Stimulated activated CD4-positive, alpha-beta T cell treated with anti-CD3 and anti-CD28 coated beads, Interleukin-1b, Interleukin-23, amount 100 ng/mL, for 1 hour (primary cell): ENCODE measurements around the gene LRRC3C.
"Not testable (repeated sequence)": the region's sequence is repeated elsewhere in the genome, so short reads cannot be mapped to it uniquely, and the experiment has no call there.

Experiments
- DNase-seq, 2 donors: peaks; one replicate each; pipeline ENCODE4 v3.0.0-alpha.2; 2020; ENCODE audit warnings: low read depth in 2 of 2

LRRC3C gene

GRCh38 chr17:39946551-39947330 is 19.2 kb downstream of the LRRC3C start:
- DNase-seq, result no peak

- not testable (repeated sequence) for DNase-seq
Measured at GRCh38 chr17:39948489-39948828, 20.9 kb downstream of the LRRC3C start.

- no peak for DNase-seq
Measured at GRCh38 chr17:39949028-39949427, 21.5 kb downstream of the LRRC3C start.

- no peak for DNase-seq
Measured at GRCh38 chr17:39950871-39951348, 23.4 kb downstream of the LRRC3C start.

GRCh38 chr17:39951924-39952679 is 24.6 kb downstream of the LRRC3C start:
- DNase-seq, result no peak

- DNase-seq, result peak; percentile 76 to 97
Measured at GRCh38 chr17:39952680-39953470, 25.3 kb downstream of the LRRC3C start.

- no peak for DNase-seq
Measured at GRCh38 chr17:39953471-39953888, 25.9 kb downstream of the LRRC3C start.

GRCh38 chr17:39954876-39955275 is 27.3 kb downstream of the LRRC3C start:
- DNase-seq, result no peak

- no peak for DNase-seq
Measured at GRCh38 chr17:39955726-39956225, 28.2 kb downstream of the LRRC3C start.

- no peak for DNase-seq
Measured at GRCh38 chr17:39960524-39961041, 33.1 kb downstream of the LRRC3C start.

GRCh38 chr17:39962642-39963220 is 35.2 kb downstream of the LRRC3C start, which contains the start of gene GSDMA:
Gene GSDMA (plus strand): TSS chr17:39963004. CDS start chr17:39965688, 2,684 bp downstream.
- DNase-seq, result no peak

- peak in 1 of 2 donors; percentile 7 for DNase-seq
Measured at GRCh38 chr17:39963829-39964228, 36.3 kb downstream of the LRRC3C start.

GRCh38 chr17:39965017-39965699 is 37.6 kb downstream of the LRRC3C start:
- no peak for DNase-seq

GRCh38 chr17:39966771-39967170 is 39.2 kb downstream of the LRRC3C start:
- no peak for DNase-seq

- DNase-seq, result no peak
Measured at GRCh38 chr17:39968761-39969160, 41.2 kb downstream of the LRRC3C start.

- no peak for DNase-seq
Measured at GRCh38 chr17:39969375-39969774, 41.8 kb downstream of the LRRC3C start.

- DNase-seq, result no peak
Measured at GRCh38 chr17:39970157-39970692, 42.7 kb downstream of the LRRC3C start.

- no peak for DNase-seq
Measured at GRCh38 chr17:39971076-39971603, 43.6 kb downstream of the LRRC3C start.

- no peak for DNase-seq
Measured at GRCh38 chr17:39972271-39972670, 44.7 kb downstream of the LRRC3C start.

- DNase-seq, result no peak
Measured at GRCh38 chr17:39973496-39973895, 46.0 kb downstream of the LRRC3C start.
